Measurements from ENCODE around the gene KRT77. TPM values are rescaled to one million over a fixed set of nuclear protein-coding genes. Genes with fewer than 3 reads are reported as not detected.

KRT77 gene
- total and polyA plus RNA-seq, 7 donors, result 0.01 to 0.04 TPM; not detected in 5

DNA sequence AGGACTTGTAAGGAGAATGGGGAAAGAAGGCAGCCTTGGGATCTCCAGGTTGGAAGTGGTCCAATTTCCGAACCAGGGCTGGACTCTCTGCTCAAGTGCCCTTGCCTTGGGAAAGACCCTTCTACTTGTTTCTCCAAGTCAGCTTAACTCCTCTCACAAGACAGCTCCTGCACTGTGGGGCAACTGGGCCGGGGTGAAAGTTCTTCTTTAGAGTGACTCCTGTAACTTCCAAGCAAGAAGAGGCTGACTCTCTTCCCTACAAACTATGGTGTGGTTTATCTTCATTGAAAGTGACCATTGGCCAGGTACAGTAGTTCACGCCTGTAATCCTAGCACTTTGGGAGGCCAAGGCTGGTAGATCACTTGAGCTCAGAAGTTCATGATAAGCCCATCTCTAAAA lies 36.9 kb downstream of the KRT77 start:
- intact Hi-C loops (cut with DNase I), result no loop called here
- ATAC-seq, result no peak
- Histone ChIP-seq H3K27me3 (ENCODE audit: insufficient read depth in 3 of 3, low read length in 2 of 3) (peaks cover 0 to 27% (median 0%) of the 10 kb centered on the region in 3 donors), H3K9me3 (no peaks in the 10 kb centered on the region), H3K36me3 (ENCODE audit: insufficient read depth in 1 of 2, low read depth in 1 of 2) (no peaks in the 10 kb centered on the region), H3K4me1 (no peaks in the 10 kb centered on the region), H3K4me3 (no peak overlapping the region), H3K27ac (no peak overlapping the region)
- WGBS, 3 donors, result 78 to 83% (median 79%) methylated on average over 3 of the region's 3 CpGs
- DNase-seq, result no peak
- TF ChIP-seq, protein P1, sequence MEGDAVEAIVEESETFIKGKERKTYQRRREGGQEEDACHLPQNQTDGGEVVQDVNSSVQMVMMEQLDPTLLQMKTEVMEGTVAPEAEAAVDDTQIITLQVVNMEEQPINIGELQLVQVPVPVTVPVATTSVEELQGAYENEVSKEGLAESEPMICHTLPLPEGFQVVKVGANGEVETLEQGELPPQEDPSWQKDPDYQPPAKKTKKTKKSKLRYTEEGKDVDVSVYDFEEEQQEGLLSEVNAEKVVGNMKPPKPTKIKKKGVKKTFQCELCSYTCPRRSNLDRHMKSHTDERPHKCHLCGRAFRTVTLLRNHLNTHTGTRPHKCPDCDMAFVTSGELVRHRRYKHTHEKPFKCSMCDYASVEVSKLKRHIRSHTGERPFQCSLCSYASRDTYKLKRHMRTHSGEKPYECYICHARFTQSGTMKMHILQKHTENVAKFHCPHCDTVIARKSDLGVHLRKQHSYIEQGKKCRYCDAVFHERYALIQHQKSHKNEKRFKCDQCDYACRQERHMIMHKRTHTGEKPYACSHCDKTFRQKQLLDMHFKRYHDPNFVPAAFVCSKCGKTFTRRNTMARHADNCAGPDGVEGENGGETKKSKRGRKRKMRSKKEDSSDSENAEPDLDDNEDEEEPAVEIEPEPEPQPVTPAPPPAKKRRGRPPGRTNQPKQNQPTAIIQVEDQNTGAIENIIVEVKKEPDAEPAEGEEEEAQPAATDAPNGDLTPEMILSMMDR (IDR thresholded peaks at IDR 0.05), result no peak

DNA sequence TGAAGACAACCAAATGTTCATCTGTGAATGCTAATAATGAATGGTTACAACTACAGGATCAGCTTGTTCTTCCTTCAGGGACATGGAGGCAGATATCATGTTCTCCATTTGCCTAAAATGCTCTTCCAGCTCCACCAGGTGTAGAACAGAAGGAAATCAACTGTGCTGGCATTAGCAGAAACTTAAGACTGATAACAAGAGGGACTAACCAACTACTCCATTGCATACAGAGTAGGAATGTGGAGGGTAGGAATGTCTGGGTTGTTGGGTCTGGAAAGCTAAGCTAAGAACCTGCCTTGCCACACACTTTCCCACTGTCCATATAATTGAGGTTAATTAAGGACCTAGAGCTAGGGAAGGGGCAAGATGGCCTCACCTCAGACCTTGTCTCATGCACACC lies 39.9 kb downstream of the KRT77 start:
- Histone ChIP-seq H3K27me3 (ENCODE audit: insufficient read depth in 3 of 3, low read length in 2 of 3) (peaks cover 0 to 31% (median 0%) of the 10 kb centered on the region in 3 donors), H3K4me1 (no peaks in the 10 kb centered on the region), H3K4me3 (no peak overlapping the region), H3K27ac (no peak overlapping the region), H3K36me3 (ENCODE audit: insufficient read depth in 1 of 2, low read depth in 1 of 2) (no peaks in the 10 kb centered on the region), H3K9me3 (no peaks in the 10 kb centered on the region)
- TF ChIP-seq, protein P1 (IDR thresholded peaks at IDR 0.05), result no peak
- ATAC-seq, result no peak
- DNase-seq, result no peak
- intact Hi-C loops (cut with DNase I), result no loop called here

DNA sequence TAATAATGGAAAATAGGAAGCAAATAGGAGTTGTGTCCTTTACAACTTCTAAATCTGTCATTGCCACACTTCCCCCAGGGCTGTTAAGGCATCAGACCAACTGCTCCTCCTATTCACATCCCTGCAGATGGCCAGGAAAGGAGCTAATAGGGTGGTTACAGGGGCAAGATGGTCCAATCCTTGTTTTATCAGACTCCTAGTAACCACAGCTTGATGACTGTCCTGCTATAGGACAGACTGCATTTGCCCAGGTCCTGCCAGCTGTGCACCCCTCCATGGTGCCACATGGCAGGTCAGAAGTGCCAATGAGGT lies 40.5 kb downstream of the KRT77 start:
- DNase-seq (no peak), ATAC-seq (no peak)
- no peak overlapping the region for H3K27ac ChIP-seq
- no peaks in the 10 kb centered on the region for H3K9me3 ChIP-seq
- no peak overlapping the region for H3K4me3 ChIP-seq
- TF ChIP-seq, protein P1 (IDR thresholded peaks at IDR 0.05), result no peak
- H3K36me3 ChIP-seq (ENCODE audit: insufficient read depth in 1 of 2, low read depth in 1 of 2), result no peaks in the 10 kb centered on the region
- intact Hi-C loops (cut with DNase I), result no loop called here
- no peaks in the 10 kb centered on the region for H3K4me1 ChIP-seq
- H3K27me3 ChIP-seq (ENCODE audit: insufficient read depth in 3 of 3, low read length in 2 of 3), result peaks cover 0 to 35% (median 0%) of the 10 kb centered on the region in 3 donors

DNA sequence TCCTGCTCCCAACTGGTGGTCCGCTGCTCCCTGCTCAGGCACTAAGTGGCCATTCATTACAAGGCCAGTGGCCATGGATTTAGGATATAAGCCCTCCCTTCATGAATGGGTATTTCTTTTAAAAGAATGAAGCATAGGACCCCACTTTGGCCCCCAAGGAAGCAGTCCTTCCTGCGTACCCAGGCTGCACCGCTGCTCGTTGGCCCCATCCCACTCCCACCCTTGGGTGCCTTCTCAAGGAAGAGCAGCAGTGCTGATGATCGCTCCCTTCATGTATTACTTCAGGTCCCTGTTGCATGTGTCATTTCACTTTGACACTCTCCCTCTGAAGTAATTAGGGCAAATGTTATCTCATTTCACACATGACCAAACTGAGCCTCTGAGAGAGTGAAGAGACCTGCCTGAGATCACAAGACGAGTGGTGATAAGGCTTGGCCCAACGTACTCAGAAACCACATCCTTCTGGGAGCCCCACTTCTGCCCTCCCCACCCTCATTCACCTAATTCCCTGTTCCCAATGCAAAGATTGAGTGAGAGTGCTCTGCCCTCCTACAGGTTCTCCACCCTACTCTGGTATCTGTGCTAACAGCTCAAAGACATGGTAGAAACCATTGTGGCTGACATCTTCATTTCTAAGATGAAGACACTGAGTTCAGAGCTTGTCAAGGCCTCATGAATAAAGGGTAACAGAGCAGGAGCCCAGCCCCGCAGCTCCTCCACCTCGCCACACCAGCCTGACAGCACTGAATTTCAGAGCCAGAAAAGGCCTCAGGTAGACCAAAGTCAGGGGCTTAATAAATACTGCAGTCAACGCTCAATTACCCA lies 41.0 kb downstream of the KRT77 start:
- WGBS, 3 donors, result 78 to 81% (median 79%) methylated on average over 10 of the region's 10 CpGs
- Histone ChIP-seq H3K4me3 (no peak overlapping the region), H3K27me3 (ENCODE audit: insufficient read depth in 3 of 3, low read length in 2 of 3) (peaks cover 0 to 35% (median 0%) of the 10 kb centered on the region in 3 donors), H3K27ac (no peak overlapping the region), H3K9me3 (no peaks in the 10 kb centered on the region), H3K36me3 (ENCODE audit: insufficient read depth in 1 of 2, low read depth in 1 of 2) (no peaks in the 10 kb centered on the region), H3K4me1 (no peaks in the 10 kb centered on the region)
- DNase-seq, result no peak
- intact Hi-C loops (cut with DNase I), result no loop called here
- TF ChIP-seq, protein P1 (IDR thresholded peaks at IDR 0.05), result no peak
- no peak for ATAC-seq

DNA sequence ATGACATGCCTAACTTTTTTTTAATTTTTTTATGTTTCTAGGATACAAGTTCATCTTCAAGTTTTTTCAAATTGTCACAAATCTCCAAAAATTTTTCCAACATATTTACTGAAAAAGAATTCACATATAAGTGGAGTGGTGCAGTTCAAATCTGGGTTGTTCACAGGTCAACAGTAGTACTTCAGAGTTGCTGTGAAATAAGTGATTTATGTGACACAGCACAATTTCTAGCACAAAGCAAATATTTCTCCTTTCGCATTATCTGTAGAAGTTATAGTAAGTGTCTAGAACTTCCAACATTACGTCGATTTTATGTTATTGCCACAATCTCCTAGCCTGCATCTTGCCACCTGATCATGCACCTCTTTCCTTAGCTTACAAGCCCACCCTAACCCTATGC lies 41.7 kb downstream of the KRT77 start:
- TF ChIP-seq, protein P1 (IDR thresholded peaks at IDR 0.05), result no peak
- no peak for DNase-seq
- ATAC-seq, result no peak
- intact Hi-C loops (cut with DNase I), result no loop called here
- Histone ChIP-seq H3K27ac (no peak overlapping the region), H3K27me3 (ENCODE audit: insufficient read depth in 3 of 3, low read length in 2 of 3) (peaks cover 0 to 35% (median 0%) of the 10 kb centered on the region in 3 donors), H3K4me1 (no peaks in the 10 kb centered on the region), H3K9me3 (no peaks in the 10 kb centered on the region), H3K36me3 (ENCODE audit: insufficient read depth in 1 of 2, low read depth in 1 of 2) (no peaks in the 10 kb centered on the region), H3K4me3 (no peak overlapping the region)
- 87 to 94% (median 91%) methylated on average over 3 of the region's 3 CpGs for WGBS, 3 donors
